GM12865 (cell line): Measurements from ENCODE around the gene EHD4.

Experiments
- DNase-seq: peaks from one replicate; pipeline ENCODE4 v3.0.0; 2010; ENCODE audit warnings: low read depth
- H3K4me3 ChIP-seq: 2 replicates; pipeline ENCODE4 v1.5.1; 2011; ENCODE audit warnings: mild to moderate bottlenecking, low read depth, low read length, control low read depth
- TF ChIP-seq, protein P1 (sequence below): IDR thresholded peaks from 2 replicates; pipeline ENCODE4 v1.5.1; 2011; ENCODE audit warnings: low read length, control low read depth, low read depth, inconsistent platforms; ENCODE audit not compliant: insufficient read depth; ENCODE audit errors: missing control alignments

Gene EHD4

DNA sequence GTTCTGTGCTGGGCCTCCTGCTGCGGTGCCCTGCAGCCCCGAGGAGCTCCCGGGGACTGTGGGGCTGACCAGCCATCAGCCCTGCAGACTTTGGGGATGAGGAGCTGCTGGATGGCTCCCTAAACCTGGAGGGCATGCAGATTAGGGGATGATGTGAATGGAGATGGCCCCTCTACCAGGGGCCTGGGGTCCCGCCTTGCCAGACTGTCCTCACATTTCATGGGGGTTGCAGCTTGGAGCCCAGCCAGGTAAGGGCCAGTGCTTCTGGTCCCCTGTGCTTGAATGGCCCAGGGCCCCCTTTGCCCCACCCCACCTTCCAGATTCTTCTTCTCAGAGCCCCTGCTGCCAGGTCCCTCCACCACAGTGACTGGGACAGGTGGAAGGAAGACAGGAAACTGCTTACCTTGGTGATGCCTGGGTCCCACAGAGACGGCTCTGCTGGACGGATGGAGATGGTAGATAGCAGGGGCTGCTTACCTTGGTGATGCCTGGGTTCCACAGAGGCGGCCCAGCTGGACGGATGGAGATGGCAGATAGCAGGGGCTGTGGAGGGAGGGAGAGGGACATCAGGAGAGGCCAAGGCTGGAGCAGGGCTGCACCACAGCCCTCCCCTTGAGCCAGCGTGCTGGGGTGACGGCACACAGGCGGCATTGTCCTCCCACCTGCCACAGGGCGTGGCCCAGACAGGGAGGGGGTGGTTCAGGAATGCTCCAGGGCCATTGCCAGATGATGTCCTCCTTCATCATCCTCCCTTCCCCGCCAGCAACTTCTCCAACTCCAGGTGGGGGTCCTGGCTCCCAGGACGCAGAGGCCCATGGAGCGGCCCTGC lies 78.7 kb downstream of the EHD4 start, which contains the start of gene SPTBN5:
SPTBN5 (minus strand) TSS at position 632 of the 829 bp plus-strand sequence; CDS start at position 76, 556 bp downstream.
- no peak for DNase-seq
- peak within 1 kb of the TSS; percentile 14; the same call in 1 of the 2 replicates for H3K4me3 ChIP-seq
- TF ChIP-seq, protein P1, sequence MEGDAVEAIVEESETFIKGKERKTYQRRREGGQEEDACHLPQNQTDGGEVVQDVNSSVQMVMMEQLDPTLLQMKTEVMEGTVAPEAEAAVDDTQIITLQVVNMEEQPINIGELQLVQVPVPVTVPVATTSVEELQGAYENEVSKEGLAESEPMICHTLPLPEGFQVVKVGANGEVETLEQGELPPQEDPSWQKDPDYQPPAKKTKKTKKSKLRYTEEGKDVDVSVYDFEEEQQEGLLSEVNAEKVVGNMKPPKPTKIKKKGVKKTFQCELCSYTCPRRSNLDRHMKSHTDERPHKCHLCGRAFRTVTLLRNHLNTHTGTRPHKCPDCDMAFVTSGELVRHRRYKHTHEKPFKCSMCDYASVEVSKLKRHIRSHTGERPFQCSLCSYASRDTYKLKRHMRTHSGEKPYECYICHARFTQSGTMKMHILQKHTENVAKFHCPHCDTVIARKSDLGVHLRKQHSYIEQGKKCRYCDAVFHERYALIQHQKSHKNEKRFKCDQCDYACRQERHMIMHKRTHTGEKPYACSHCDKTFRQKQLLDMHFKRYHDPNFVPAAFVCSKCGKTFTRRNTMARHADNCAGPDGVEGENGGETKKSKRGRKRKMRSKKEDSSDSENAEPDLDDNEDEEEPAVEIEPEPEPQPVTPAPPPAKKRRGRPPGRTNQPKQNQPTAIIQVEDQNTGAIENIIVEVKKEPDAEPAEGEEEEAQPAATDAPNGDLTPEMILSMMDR = no peak

DNA sequence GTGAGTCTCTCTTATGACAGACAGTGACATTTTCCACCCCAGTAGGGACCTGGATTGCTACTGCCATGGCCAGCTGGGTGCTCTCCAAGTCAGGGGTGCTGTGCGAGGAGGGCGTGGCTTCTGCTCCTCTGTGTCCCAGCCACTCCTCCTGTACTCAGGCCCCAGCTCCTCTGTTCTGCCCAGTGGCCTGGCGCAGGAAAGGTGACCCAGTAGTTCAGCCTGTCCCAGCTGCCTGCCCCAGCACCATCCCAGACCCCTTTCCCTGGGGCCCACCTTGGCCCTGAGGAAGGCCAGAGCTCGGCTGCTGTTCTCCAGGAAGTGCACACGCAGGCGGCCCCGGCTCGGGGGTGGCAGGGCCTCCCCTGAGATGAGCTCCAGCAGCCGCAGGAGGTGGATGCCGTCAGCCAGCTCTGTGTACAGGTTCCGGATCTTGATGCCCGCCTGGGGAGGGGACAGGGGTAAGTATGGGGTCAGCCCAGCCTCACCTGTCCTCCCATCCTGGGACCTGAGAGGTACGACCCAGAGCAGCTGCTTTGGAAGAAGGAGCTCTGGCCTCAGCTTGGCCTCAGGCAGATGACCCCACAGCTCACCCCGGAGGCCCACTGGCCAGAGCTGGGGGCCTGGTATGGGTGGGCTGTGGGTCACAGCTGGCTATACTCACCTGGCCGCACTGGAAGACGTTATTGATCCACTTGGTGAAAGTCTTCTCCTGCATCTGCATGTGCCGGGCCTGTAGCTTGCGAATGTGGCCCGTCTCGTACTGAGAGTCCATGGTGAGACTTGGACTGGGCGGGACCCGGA lies 79.5 kb downstream of the EHD4 start:
- H3K4me3 ChIP-seq = no peak overlapping the region
- DNase-seq = no peak
- TF ChIP-seq, protein P1 = no peak

DNA sequence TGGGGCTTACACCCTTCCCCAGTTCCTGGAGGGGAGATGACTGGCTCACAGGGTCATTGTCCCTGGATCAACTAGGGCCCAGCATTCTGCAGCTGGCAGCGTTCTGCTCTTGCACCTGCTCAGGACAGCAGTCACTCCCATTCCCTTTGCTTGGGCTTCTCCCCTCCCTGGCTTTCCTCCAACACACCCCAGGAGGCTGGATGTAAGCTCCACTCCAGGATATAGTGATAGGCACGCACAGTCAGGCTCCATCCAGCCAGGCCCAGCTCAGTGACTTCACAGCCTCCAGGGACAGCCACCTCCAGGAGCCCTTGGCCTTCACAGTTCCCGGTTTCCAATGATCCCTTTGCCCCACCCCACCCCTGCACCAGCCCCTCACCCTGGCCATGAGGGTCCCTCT lies 80.4 kb downstream of the EHD4 start:
- TF ChIP-seq, protein P1 = no peak
- no peak for DNase-seq
- no peak overlapping the region for H3K4me3 ChIP-seq

DNA sequence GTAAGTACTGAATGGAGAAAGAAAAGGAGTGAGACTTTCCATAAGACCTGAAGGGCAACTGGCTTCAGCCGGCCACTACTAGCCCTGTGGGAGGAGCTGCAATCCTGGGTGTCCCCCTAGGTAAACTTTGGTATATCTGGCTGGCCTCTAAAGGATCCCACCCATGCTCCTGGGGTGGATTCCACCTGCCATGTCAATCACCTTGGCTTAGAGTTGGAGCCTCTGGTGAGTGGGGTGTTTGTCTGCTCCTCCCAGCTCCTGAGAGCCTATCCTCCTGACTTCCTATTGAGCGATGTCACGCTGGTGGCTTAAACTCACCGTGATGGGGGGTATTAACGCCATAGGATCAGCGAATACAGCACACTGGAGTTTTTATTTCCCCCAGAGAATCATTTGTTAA lies 81.1 kb downstream of the EHD4 start:
- no peak for DNase-seq
- TF ChIP-seq, protein P1 = no peak
- no peak overlapping the region for H3K4me3 ChIP-seq

DNA sequence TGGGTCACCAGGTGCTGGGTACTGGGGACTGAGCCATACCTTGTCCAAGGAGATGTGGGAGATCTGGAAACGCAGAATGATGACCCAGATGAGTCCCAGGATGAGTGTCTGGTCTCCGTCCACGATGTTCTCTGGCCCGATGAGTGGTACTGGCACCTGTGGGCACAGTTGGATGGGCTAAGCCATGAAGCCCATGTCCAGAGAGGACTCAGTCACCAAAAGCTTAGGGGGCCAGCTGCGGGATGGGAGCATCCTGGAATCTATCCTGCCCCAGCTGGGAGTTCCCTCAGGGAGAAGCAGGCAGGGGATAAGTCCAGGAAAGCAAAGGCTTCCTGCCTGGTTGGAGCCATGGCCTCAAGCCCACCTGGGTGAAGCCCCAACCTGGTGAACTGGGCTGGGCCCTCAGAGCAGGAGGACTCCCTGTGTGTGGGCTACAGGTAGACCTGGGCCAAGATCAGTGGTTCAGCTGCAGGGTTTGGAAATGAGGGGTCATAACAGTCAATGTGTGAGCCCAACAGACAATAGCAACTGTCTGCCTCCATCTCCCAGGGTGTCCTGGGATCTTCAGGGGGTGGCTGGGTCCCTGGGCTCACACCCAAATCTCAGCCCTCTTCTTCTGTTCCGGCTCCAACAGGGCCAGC lies 82.2 kb downstream of the EHD4 start:
- TF ChIP-seq, protein P1 = no peak
- no peak for DNase-seq
- no peak overlapping the region for H3K4me3 ChIP-seq

DNA sequence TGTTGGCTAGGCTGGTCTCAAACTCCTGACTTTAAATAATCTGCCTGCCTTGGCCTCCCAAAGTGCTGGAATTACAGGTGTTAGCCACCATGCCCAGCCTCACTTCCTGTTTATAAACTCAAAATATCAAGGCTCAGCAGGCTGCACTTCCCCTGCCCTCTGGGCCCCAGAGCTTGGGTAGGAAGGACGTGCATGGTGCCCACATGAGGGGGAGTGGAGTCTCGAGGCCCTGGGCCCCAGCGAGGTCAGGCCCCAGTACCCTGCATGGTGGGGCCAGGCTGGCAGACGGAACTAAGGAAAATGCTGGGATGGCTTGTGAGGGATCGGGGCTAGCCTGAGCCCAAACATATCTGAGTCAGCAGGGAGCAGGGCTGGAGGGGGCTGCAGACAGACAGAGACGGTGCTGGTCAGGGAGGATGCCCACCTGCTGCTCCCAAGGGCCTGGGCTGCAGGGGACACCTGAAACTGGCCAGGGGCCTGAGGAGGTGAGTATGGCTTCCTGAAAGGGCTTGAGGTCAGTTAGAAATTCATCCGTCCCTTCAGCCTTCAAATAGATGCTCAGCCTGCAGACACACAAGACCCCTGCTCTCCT lies 83.6 kb downstream of the EHD4 start:
- no peak overlapping the region for H3K4me3 ChIP-seq
- TF ChIP-seq, protein P1 = no peak
- DNase-seq = peak; percentile 21
